A204.1 (cell line): ENCODE data around the gene RNF220.

Experiments
- FAIRE-seq: peaks from 2 replicates; lab custom pipeline; 2012; peaks lifted over from hg19 to GRCh38; lab: Jason Lieb, UNC

The RNF220 gene

DNA sequence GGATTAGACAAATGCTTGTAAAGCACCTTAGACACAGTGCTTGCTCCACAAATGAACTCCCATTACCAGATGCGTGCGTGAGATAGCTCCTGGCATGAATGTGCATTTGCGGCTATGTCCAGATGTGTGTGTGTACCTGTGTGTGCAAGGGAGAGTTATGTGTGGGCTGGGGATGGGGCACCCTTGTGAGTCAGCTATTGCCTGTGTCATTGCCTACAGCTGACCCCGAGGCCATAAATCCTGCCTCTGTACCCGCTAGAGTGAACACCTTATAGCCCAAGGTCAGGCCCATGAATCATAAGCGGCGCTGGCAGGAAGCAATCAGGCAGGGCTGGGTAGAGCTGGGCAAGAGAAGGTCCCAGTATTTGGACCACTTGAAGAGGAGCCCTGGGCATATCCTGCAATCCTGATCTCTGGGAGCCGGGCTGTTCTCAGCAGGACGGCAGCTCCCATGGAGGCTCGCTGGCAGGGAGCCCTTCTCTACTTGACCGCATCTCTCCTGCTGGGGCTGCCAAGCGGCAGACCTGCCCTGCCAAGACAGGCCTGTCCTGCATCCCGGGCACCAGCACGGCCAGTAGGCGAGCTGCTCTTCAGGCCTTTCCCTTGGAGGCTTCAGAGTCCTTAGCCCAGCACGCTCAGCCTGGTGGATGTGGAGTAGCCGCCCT, 182.9 kb downstream of the RNF220 start:
- FAIRE-seq, result no peak

- FAIRE-seq, result no peak
These were observed 183.6 kb downstream of the RNF220 start for GRCh38 chr1:44588551-44589210.

- no peak for FAIRE-seq
These were observed 185.4 kb downstream of the RNF220 start for GRCh38 chr1:44590475-44590874.

GRCh38 chr1:44591381-44591780, 186.3 kb downstream of the RNF220 start:
- FAIRE-seq, result no peak

GRCh38 chr1:44592208-44593145, 187.4 kb downstream of the RNF220 start:
- no peak for FAIRE-seq

GRCh38 chr1:44594353-44594752, 189.3 kb downstream of the RNF220 start:
- FAIRE-seq, result no peak

- FAIRE-seq, result no peak
These were observed 190.0 kb downstream of the RNF220 start for GRCh38 chr1:44594871-44595735.

GRCh38 chr1:44596511-44596910, 191.5 kb downstream of the RNF220 start:
- no peak for FAIRE-seq

DNA sequence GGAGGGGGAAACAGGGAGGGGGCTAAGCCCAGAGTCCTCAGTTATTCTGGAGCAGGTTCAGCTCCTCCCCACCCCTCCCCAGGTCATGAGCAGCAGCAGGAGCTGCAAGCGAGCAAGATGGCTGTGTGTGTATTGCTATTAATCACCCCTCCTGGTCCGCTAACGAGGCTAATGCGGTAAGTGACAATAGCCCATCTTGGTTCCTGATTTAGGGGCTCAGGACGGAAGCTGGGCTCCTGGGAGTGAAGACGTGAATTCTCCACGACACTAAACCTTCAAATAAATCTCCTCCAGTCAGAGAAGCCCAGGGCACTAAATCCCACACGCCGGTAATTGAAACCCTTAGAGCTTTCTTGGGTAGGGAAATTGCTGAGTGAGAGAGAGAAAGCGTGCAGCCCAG, 193.1 kb downstream of the RNF220 start:
- FAIRE-seq, result no peak

DNA sequence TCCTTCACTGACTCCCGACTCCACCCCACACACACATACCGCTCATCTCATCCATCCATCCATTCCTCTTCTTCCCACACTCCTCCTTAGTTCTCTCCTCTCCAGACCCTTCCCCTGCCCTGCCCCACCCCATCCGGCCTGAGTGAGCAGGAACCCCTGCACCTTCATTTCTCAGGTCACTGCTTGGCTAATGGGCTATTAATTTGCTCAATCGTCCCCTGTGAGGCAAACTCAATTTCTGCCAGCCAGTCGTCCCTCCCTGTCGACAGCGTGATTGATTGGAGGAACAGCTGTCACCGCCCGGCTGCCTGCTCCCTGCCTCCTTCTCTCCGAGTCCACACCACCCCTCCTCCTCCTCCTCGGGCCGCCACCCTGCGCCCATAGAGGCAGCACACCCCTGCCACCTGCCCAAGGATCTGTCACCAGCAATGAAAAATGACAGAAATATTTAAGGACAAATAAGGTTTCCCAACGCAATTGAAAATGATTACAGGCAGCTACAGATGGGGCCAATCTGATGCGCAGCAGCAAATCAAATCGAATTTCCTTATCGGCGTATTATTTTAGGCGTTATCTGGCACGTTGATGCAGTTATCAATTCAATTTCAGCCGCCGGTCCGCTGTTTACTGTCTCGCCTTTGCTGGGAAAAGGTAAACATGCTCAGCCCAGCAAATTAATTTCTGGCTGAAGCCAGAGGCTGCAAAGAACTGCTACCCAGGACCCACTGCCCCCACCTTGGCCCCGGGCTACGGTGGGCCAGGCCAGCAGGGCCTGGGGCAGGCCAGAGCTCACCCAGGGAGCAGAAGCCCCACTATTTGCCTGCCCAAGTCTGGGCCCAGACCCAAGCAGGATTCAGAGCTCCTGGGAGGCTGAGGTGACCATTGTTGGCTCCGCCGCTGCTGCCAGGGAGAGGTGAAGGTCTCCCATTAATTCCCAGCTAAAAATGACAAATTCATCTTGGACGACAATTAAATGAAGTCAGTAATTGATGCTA, 197.9 kb downstream of the RNF220 start:
- no peak for FAIRE-seq

- FAIRE-seq, result no peak
These were observed 198.7 kb downstream of the RNF220 start for GRCh38 chr1:44603718-44604117.

DNA sequence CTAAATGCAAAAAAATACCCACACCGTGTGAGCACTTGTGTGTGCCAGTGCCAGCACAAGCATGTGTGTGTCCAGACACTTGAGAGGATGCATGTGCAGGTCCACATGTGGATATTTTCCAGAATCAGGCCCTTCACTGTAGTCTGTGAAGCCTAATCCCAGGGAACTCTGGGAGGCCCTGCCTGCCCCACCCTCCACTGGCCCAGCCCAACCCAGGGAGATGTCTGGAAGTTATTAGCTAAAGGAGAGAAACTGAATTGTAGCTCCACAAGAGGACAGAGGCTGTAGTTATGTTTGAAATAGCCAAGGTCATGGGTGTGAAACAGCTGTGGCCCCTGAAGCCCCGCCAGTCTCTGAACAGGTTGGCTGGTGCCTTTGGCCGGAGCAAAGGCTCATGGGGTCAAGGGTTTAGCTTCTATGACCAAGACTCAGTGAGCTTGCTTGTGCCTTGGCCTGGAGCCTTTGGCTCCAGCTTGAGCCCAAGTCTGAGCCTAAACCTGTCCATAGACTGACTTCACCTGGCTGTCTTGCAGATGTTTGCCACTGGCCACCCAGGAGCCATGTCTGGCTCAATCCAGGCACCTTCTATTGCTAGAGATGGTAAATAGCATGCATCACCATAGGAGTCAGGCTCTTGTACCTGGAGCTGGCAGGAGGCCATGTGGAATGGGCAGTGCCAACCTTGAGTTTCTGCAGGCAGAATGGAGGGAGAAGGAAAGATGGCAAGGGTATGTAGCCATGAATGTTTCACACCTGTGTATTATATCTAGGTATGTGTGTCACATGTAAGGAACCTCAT, 199.3 kb downstream of the RNF220 start:
- FAIRE-seq, result no peak

DNA sequence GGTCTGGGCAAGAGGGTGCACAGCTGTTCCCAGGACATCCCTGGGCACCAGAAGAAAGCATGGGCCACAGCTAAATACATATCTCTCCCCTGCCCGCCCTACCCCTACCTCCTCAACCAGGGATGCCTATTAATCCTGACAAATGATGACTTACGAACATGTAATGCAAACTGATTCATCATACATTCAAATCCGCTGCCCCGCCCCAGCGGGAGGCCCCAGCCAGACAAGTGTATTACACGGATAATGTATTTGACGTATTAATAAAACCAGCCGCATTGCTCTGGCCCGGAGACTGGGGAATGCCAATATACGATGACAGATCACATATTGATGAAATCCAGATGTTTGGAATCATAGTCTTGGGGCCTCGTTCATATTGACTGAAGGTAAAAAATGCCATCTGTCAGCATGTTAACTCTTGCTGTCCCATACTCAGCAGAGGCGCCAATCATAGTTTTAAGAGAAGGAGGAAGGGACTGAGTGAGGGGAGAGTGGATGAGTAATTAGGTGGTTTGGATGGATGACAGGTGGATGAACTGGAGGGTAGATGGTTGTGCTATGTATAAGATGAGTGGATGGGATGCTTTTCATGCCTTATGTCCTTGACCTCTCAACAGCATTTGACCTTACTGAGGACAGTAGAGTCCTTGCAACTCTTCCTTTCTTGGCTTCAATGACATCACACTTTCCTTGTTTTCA, 201.0 kb downstream of the RNF220 start:
- FAIRE-seq, result no peak

- no peak for FAIRE-seq
These were observed 201.7 kb downstream of the RNF220 start for GRCh38 chr1:44606701-44607281.

DNA sequence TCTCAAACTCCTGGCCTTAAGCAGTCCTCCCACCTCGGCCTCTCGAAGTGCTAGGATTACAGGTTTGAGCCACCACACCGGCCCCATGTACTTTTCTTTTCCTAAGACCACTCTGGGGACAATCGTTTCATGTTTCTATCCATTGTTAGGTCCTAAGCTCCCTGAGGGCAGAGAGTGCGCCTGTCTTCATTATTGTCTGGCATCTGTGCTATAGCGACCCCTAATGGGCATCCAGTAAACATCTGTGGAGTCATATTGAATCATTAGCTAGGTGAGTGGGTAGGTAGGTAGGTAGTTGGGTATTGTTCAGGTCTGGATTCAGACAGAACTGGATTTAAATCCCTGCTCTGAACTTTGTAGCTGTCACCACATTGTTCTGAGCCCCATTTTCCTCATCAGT, 203.1 kb downstream of the RNF220 start:
- no peak for FAIRE-seq

DNA sequence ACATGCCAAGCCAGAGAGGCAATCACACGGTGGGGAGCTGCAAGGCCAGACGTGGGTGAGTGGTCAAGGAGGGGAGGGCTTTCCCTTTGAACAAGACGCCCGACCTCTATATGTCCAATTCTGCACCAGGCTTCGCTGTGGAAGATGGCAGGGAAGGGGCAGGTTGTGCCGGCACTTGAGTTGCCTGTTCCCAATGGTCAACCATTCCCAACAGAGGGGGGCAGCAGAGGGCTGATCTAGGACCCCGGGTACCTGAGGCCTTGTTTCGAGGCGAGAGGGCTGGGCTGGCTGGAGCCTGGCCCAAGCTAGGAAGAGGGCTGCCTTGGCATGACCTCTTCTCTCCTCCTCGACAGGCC, 204.3 kb downstream of the RNF220 start:
- FAIRE-seq, result no peak

- no peak for FAIRE-seq
These were observed 204.9 kb downstream of the RNF220 start for GRCh38 chr1:44609768-44610526.

DNA sequence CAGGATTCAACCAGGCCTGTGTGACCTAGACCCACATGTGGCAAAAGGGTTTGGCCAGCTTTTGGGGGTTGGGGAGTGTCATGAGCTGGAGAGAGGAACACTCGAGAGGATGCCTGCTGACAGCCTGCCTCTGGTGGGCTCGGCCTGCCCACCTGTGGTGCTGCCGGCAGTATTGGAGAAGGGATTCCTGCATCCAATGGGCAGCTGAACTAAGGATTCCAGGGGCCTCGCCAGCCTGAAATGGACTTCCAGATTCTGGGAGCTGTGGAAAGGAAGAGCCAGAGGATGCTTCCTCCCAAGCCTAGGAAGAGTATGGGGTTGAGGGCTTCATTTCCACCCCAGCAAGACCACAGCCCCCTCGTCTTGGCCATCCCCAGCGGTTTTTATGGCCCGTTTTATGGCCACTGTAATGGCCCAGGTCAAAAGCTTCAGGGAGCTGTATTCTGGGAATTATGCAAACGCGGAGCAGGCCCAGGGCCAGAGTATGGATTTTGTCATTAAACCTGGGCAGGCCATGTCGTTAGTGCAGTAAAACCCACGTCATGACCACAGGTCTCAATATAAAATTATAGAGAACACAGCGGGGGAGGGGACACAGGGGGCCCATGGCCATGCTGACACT, 205.6 kb downstream of the RNF220 start:
- FAIRE-seq, result no peak
